Hematopoietic multipotent progenitor cell treated with erythropoietin and hydrocortisone succinate and interleukin-3 and kit ligand, for 4 days (in vitro differentiated cells): ENCODE data around the gene NHLRC4.

Source experiments
- DNase-seq: peaks from one replicate; pipeline ENCODE4 v3.0.0-alpha.2; 2015

The NHLRC4 gene

GRCh38 chr16:566475-567372, at the start of gene NHLRC4:
NHLRC4 (plus strand) TSS chr16:567005; CDS start chr16:568048, 1,043 bp downstream.
- DNase-seq = peak; percentile 95

- DNase-seq = no peak
Measured at GRCh38 chr16:518858-519257, 47.9 kb upstream of the NHLRC4 start.

- DNase-seq = no peak
Measured at GRCh38 chr16:519425-519824, 47.4 kb upstream of the NHLRC4 start.

GRCh38 chr16:519841-520687, 46.7 kb upstream of the NHLRC4 start:
- no peak for DNase-seq

GRCh38 chr16:520847-521246, 46.0 kb upstream of the NHLRC4 start:
- DNase-seq = no peak

- DNase-seq = no peak
Measured at GRCh38 chr16:521381-522210, 45.2 kb upstream of the NHLRC4 start.

GRCh38 chr16:522320-523096, 44.3 kb upstream of the NHLRC4 start:
- DNase-seq = no peak

GRCh38 chr16:523097-523741, 43.6 kb upstream of the NHLRC4 start:
- no peak for DNase-seq

GRCh38 chr16:524274-525040, 42.3 kb upstream of the NHLRC4 start:
- DNase-seq = no peak

- no peak for DNase-seq
Measured at GRCh38 chr16:525123-525519, 41.7 kb upstream of the NHLRC4 start.

- DNase-seq = peak; percentile 47
Measured at GRCh38 chr16:525520-526180, 41.2 kb upstream of the NHLRC4 start.

GRCh38 chr16:526181-527014, 40.4 kb upstream of the NHLRC4 start:
- DNase-seq = peak; percentile 81

- DNase-seq = peak; percentile 94
Measured at GRCh38 chr16:527015-527903, 39.5 kb upstream of the NHLRC4 start, which contains the start of gene CAPN15. CAPN15 (plus strand) TSS chr16:527712; CDS start chr16:546839, 19,127 bp downstream.

GRCh38 chr16:528111-529011, 38.4 kb upstream of the NHLRC4 start:
- peak; percentile 68 for DNase-seq

- peak; percentile 60 for DNase-seq
Measured at GRCh38 chr16:529012-529575, 37.7 kb upstream of the NHLRC4 start.

GRCh38 chr16:530111-530817, 36.5 kb upstream of the NHLRC4 start:
- peak; percentile 45 for DNase-seq
